ENCODE data around the gene KLF6.

Gene KLF6

GRCh38 chr10:3787816-3788215, 2.8 kb upstream of the KLF6 start:
- no peak for DNase-seq

- DNase-seq = no peak
Observed at GRCh38 chr10:3787016-3787400, 2.0 kb upstream of the KLF6 start.

- peak in 12 of 56 donors; percentile 14 to 48 (median 34) for DNase-seq
Observed at GRCh38 chr10:3786295-3787015, 1.4 kb upstream of the KLF6 start.

GRCh38 chr10:3785851-3786271, 852 bp upstream of the KLF6 start:
- DNase-seq = peak in 6 of 56 donors; percentile 17 to 66 (median 48)

- DNase-seq = peak; percentile 63 to 99 (median 96)
Observed at GRCh38 chr10:3785251-3785850, 342 bp upstream of the KLF6 start.

GRCh38 chr10:3783682-3784432, 1.2 kb downstream of the KLF6 start:
- peak in 18 of 56 donors; percentile 21 to 69 (median 45) for DNase-seq

- peak in 26 of 56 donors; percentile 20 to 79 (median 46) for DNase-seq
Observed at GRCh38 chr10:3783316-3783681, 1.7 kb downstream of the KLF6 start.

GRCh38 chr10:3782451-3783315, 2.3 kb downstream of the KLF6 start:
- peak in 38 of 56 donors; percentile 23 to 79 (median 56) for DNase-seq

GRCh38 chr10:3782146-3782450, 2.9 kb downstream of the KLF6 start:
- DNase-seq = peak in 1 of 56 donors; percentile 47

GRCh38 chr10:3781468-3782145, 3.4 kb downstream of the KLF6 start:
- peak in 4 of 56 donors; percentile 18 to 39 (median 32) for DNase-seq

GRCh38 chr10:3780771-3781467, 4.1 kb downstream of the KLF6 start:
- no peak for DNase-seq

- no peak for DNase-seq
Observed at GRCh38 chr10:3780021-3780770, 4.8 kb downstream of the KLF6 start.

GRCh38 chr10:3779158-3779741, 5.8 kb downstream of the KLF6 start:
- no peak for DNase-seq

GRCh38 chr10:3778692-3779157, 6.3 kb downstream of the KLF6 start:
- DNase-seq = no peak

- no peak for DNase-seq
Observed at GRCh38 chr10:3777981-3778691, 6.9 kb downstream of the KLF6 start.

GRCh38 chr10:3776796-3777571, 8.0 kb downstream of the KLF6 start:
- DNase-seq = no peak

Data from amygdala (tissue), 56 donors.